Measurements from ENCODE around the gene GADD45A. TPM values are rescaled to one million over a fixed set of nuclear protein-coding genes. Genes with fewer than 3 reads are reported as not detected.

GADD45A gene
- total and polyA plus RNA-seq, 12 donors: 5.3 to 26.9 (median 13.1) TPM

GRCh38 chr1:67719329-67720196, 34.6 kb downstream of the GADD45A start:
- Histone ChIP-seq H3K36me3 (replicated peaks in 1 of 2) (no peaks in the 10 kb centered on the region), H3K27me3 (no peaks in the 10 kb centered on the region), H3K27ac (no peak overlapping the region), H3K4me3 (no peak overlapping the region), H3K4me1 (replicated peaks in 1 of 2) (peaks cover 16 to 27% of the 10 kb centered on the region in 2 donors), H3K9me3 (replicated peaks in 1 of 3) (no peaks in the 10 kb centered on the region)
- intact Hi-C loops (cut with DNase I): no loop called here
- DNase-seq: no peak
- WGBS, 4 donors: 83 to 89% (median 86%) methylated on average over 6 of the region's 6 CpGs
- TF ChIP-seq POLR2A (IDR thresholded peaks at IDR 0.05) (no peak), CTCF (IDR thresholded peaks at IDR 0.05) (no peak)

- Histone ChIP-seq H3K27ac (no peak overlapping the region), H3K4me1 (replicated peaks in 1 of 2) (peaks cover 16 to 36% of the 10 kb centered on the region in 2 donors), H3K27me3 (no peaks in the 10 kb centered on the region), H3K36me3 (replicated peaks in 1 of 2) (no peaks in the 10 kb centered on the region), H3K9me3 (replicated peaks in 1 of 3) (no peaks in the 10 kb centered on the region), H3K4me3 (no peak overlapping the region)
- TF ChIP-seq POLR2A (IDR thresholded peaks at IDR 0.05) (no peak), CTCF (IDR thresholded peaks at IDR 0.05) (no peak)
- no peak for DNase-seq
- WGBS, 4 donors: 93 to 98% (median 96%) methylated on average over 4 of the region's 4 CpGs
- intact Hi-C loops (cut with DNase I): no loop called here
Measured at GRCh38 chr1:67721112-67721511, 36.1 kb downstream of the GADD45A start.

- H3K27ac ChIP-seq: no peak overlapping the region
- H3K9me3 ChIP-seq (replicated peaks in 1 of 3): no peaks in the 10 kb centered on the region
- TF ChIP-seq CTCF (IDR thresholded peaks at IDR 0.05) (no peak), POLR2A (IDR thresholded peaks at IDR 0.05) (no peak)
- H3K27me3 ChIP-seq: no peaks in the 10 kb centered on the region
- WGBS, 4 donors: 71 to 94% (median 85%) methylated on average over 2 of the region's 2 CpGs
- no peaks in the 10 kb centered on the region for H3K36me3 ChIP-seq (replicated peaks in 1 of 2)
- H3K4me3 ChIP-seq: no peak overlapping the region
- no peak for DNase-seq
- H3K4me1 ChIP-seq (replicated peaks in 1 of 2): peaks cover 16 to 36% of the 10 kb centered on the region in 2 donors
- intact Hi-C loops (cut with DNase I): no loop called here
Measured at GRCh38 chr1:67721650-67722291, 36.8 kb downstream of the GADD45A start.

GRCh38 chr1:67722292-67722944, 37.4 kb downstream of the GADD45A start:
- WGBS, 4 donors: 77 to 86% (median 79%) methylated on average over 4 of the region's 4 CpGs
- TF ChIP-seq CTCF (IDR thresholded peaks at IDR 0.05) (no peak), POLR2A (IDR thresholded peaks at IDR 0.05) (no peak)
- Histone ChIP-seq H3K27ac (no peak overlapping the region), H3K9me3 (replicated peaks in 1 of 3) (no peaks in the 10 kb centered on the region), H3K4me3 (no peak overlapping the region), H3K4me1 (replicated peaks in 1 of 2) (peaks cover 16 to 36% of the 10 kb centered on the region in 2 donors), H3K36me3 (replicated peaks in 1 of 2) (no peaks in the 10 kb centered on the region), H3K27me3 (no peaks in the 10 kb centered on the region)
- DNase-seq: no peak
- intact Hi-C loops (cut with DNase I): no loop called here
